HG03095 (cell line): ENCODE data around the gene ATAD3A.
"Not testable (repeated sequence)": the region's sequence is repeated elsewhere in the genome, so short reads cannot be mapped to it uniquely, and the experiment has no call there.

ENCODE experiments used
- ATAC-seq: cut with Tn5 transposase; IDR thresholded peaks from one replicate; pipeline ENCODE4 v1.9.1; 2021; ENCODE audit warnings: moderate library complexity; ENCODE audit not compliant: unreplicated experiment

Gene ATAD3A

DNA sequence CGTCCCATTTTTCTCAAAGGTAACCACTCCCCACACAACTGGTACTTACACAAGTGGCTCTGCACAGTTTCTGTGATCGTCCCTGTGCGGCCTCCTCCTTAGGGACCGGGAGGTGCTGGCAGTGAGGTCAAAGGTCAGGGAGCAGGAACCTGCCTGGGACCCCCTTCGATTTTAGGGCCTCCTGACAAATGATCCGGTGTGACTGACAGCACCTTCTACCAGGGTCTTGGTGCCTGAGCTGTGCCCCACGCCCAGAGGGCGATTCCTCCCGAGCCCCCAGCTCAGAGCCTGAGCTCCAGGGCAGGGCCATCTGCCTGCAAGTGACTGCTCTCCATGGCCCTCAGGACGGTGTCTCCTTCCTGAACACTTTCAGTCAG, 40.3 kb downstream of the ATAD3A start:
- ATAC-seq: no peak

DNA sequence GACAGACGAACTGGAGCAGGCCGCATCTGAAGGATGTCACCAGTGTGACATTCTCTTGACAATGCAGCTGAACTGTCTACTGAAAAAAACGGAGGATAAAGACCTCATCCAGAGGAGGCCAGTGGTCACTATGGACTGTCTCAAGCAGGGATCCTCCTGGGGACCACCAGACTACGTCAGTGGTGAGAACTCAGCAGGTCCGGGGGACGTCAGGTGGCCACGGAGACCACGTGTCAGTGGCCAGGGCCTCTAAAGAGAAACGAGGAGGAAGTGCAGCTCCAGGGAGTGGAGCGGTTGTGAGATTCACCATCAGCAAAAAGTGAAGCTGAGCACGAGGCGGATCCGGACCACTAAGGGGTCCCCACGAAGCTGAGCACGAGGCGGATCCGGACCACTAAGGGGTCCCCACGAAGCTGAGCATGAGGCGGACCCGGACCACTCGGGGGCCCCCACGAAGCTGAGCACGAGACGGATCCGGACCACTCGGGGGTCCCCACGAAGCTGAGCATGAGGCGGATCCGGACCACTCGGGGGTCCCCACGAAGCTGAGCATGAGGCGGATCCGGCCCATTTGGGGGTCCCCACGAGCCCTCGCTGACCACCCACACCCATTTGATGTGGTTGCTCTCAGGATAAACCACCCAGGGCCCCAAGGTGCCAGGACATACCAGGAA, 42.0 kb downstream of the ATAD3A start:
- ATAC-seq: no peak

DNA sequence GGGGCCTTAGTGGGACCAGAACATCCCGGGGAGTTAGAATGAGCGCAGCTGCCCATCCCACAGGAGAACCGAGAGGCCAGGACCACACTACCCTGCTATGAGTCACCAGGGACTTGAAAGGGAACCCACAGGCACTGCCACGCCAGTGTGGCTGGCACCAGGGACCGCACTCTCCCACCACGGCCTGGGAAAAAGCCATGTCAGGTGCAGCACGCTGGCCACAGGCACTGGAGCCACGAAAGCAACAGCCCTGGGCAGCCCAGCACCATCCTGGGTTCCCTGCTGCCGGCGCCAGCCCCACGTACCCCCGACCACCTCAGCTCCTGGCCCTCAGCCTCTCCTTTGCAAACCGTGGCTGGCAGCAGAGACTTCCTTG, 42.6 kb downstream of the ATAD3A start:
- ATAC-seq: no peak

DNA sequence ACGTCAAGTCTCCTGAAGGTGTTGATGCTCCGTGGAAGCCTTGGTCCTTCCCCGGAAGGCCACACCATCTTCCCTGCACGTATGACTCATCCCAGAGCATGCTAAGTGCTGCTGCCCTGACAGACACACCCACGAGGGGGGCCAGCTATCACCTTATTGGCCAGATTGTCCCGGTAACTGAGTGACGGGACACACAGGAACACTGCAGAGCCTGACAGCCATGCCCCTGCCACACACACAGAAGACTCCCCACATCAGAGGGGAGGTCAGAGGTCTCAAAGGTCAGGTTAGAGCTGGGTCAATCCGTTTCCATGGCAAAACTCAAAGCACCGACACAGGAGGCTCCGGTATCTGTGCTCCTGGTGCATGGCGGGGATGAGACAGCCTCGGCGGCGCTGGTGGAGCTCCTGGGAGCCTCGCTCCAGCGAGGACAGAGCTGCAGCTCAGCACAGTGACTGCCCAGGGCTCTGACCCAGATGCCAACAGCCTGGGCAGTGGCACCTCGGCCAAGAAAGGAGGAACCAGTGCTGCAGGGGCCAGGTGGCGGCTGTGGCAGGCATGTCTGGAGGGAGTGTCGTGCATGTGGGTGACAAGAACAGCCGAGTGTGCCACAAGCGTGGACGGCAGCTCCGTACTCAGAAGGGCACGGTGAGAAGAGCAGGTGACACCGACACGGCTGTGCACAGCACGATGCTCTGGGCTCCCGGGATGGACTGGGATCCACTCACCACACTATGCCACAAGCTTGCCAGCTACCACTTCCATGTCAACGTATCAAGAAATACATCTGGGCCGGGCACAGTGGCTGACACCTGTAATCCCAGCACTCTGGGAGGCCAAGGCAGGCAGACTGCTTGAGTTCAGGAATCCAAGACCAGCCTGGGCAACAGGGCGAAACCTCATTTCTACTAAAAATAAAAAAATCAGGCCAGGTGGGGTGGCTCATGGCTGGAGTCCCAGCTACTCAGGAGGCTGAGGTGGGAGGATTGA, 43.3 kb downstream of the ATAD3A start:
- ATAC-seq: no peak

DNA sequence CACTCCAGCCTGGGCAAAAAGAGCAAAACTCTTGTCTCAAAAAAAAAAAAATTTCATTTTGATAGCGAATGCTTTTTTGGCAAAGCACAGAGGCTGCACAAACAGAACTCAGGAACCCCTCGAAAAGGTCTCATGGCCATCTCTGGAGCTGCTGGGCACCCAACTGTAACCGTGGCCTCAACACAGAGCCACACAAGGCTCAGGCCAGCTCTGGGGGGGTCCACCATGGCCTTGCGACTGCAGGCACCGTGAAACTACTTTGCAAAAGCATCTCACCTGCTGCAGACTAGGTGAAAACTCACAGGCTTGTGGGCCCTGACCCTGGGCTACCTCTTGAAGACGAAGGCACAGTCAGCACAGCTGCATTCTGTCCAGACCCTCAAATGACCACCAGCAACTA, 44.5 kb downstream of the ATAD3A start:
- ATAC-seq: no peak

DNA sequence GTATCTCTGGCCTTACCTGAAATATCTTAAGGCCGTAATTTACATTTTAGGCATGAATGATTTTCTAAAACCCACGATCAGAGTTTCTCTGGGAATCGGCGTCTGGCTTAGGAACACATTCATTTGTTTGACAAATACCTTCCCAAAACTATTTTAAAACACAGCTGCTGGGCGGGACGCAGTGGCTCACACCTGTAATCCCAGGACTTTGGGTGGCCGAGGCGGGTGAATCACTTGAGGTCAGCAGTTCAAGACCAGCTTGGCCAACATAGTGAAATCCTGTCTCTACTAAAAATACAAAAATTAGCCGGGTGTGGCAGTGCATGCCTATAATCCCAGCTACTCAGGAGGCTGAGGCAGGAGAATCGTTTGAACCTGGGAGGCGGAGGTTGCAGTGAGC, 45.0 kb downstream of the ATAD3A start:
- not testable (repeated sequence) for ATAC-seq

DNA sequence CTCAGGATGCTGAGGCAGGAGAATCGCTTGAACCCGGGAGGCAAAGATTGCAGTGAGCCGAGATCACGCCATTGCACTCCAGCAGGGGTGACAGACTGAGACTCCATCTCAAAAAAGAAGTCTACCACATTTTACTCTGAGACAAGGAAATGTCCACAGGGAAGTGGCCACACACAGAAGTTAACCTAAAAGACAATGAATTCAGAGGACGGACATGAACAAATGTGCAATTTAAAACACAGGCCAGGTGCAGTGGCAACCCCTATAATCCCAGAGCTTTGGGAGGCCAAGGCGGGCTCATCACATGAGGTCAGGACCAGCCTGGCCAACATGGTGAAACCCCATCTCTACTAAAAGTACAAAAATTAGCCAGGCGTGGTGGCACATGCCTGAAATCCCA, 45.7 kb downstream of the ATAD3A start:
- not testable (repeated sequence) for ATAC-seq

DNA sequence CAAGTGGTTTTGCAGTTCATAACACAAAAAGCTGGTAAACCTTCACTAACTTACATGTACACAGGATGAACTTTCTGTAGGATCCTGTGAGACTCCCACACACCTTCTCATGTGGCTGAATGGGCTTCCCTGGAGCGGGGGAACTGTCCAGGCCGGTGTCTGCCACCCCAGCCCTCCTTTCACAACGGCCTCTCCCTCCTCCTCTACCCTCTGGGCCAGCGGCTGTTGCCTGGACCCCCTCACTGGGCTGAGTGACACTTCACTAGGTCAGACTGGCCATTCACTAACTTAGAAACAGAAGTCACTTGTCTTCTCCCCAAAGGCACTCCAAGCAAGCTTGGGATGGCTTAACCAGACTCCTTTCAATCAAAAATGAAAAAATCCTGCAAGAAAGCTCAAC, 46.6 kb downstream of the ATAD3A start:
- ATAC-seq: no peak

DNA sequence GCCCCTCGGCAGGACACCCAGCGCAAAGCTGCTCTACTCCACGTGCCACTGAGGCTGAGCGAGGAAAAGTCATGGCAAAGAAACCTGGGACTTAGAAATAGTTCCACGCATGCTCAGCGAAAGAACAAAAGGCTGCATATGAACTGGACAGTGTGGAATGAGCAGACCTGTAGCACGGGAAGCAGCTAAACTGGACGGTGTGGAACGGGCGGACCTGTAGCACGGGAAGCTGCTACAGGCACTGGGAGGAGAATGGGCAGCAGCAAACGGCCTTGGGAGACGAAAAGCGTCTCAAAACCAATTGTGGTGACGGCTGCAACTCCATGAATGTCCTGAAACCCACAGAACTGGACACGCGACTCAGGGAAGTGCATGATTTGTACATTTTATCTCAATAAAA, 47.1 kb downstream of the ATAD3A start:
- no peak for ATAC-seq

DNA sequence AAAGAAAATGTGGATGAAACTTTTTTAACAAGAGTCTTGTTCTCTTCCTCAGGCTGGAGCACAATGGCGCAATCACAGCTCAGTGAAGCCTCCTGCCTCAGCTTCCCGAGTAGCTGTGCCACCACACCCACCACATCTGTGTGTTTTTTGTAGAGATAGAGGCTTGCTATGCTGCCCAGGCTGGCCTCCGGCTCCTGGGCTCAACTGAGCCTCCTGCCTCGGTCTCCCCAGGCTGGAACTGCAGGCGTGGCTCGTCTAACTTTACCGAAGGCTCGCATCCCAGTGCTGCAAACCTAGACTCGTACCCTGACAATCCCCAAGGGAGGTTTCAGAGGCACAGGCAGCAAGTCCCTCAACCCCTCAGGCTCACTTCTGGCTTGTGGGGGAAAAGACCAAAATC, 48.2 kb downstream of the ATAD3A start:
- no peak for ATAC-seq

DNA sequence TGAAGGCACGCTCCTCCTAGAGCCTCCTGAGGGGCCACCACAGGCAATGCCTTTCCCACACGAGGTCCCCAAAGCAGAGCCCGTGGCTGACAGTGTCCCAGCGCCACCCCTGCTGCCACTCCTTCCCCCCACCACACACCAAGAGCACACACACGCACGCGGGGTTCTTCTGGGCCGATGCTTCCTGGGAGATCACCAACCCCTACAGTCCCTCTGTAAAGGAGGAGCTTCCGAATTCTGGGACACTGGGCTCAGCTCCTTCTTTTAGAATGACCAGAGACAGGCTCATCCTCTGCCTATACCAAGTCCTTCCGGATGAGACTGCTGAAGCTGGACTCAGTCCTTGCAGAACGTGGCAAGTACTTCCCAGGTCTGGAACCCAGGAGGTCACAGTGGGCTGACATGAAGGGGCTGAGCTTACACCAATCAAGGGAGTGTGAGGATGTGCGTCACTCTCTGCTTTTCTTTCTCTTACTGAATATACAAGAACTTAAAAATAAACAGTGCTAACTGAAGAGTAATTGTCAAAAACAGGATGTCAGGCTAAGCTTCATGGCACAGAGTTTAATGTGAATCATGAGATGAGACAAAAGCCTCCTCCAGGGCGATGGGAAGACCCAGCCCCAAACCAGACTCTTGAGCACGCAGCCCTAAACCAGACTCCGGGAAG, 50.0 kb downstream of the ATAD3A start:
- no peak for ATAC-seq

DNA sequence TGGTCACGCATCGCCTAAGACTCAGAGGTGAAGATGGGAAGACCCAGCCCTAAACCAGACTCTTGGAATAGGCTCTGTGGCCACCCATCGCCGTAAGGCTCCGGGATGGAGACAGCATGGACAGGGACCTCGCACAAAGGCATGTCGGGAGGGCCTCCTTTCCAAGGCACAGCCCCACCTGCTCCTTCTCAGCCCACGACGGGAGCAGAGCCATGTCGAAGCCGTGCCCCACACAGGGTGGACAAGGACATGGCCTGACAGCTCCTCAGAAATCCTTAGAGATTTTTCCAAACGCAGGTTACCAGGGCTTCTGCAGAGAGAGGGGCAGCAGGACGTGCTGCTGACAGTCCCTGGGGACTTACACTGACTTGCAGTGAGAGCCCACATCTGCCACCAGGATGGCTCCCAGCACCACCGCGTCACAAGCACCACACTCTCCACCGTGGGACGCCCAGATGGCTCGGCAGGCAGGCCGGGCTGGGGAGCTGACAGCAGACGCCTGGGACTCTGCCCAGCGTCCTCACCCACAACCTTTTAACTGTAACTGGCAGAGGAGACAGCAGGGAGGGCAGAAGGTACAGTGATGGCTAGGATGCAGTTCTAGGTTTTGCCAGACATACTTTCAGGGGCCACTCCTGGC, 50.7 kb downstream of the ATAD3A start:
- ATAC-seq: no peak

DNA sequence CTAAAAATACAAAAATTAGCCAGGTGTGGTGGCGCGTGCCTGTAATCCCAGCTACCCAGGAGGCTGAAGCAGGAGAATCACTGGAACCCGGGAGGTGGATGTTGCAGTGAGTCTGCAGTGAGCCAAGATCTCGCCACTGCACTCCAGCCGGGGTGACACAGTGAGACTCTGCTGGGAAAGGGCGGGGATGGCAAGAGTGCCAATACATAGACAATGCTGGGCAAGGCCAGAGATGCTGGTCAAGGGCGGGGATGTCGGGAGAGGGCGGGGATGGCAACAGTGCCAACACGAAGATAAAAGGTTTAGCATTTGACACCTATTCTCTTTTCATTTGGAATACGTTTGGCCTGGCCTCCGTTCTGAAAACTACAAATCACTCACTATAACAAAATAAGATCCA, 51.7 kb downstream of the ATAD3A start:
- ATAC-seq: no peak

DNA sequence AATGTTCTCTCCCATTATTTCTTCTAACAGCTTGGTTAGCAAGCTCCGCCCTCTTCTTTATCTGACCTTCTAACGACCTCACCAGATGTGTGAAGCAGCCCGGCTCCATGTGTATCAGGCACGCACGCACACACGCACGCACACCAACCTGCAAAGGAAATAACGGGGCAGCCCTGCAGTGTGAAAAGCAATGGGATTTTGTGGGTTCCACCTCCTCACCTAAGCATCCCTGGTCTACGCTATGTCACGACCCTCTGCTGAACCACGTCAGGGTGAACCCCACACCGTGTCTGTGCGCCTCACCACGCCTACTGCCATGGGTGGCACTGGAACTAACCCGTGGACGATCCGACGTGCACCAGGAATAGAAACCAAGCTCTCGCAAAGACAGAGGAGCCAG, 52.3 kb downstream of the ATAD3A start:
- ATAC-seq: no peak

DNA sequence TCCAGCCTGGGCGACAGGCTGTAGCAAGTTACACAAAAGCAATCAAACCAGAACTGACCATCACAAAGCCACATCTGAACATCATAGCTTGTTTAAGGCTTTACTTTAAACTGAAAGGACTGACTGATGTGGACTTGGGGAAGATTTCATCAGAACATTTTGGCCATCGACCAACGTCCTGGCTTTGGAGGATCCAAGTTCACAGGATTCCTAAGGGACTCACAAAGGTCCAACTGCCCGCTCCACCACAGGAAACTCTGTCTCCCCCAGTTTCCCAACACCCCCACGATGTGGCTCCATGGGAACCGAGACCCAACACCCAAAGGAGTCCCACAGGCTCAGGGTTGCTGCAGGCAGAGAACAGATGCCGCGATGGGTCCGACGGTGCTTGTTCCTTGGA, 53.4 kb downstream of the ATAD3A start:
- ATAC-seq: no peak

DNA sequence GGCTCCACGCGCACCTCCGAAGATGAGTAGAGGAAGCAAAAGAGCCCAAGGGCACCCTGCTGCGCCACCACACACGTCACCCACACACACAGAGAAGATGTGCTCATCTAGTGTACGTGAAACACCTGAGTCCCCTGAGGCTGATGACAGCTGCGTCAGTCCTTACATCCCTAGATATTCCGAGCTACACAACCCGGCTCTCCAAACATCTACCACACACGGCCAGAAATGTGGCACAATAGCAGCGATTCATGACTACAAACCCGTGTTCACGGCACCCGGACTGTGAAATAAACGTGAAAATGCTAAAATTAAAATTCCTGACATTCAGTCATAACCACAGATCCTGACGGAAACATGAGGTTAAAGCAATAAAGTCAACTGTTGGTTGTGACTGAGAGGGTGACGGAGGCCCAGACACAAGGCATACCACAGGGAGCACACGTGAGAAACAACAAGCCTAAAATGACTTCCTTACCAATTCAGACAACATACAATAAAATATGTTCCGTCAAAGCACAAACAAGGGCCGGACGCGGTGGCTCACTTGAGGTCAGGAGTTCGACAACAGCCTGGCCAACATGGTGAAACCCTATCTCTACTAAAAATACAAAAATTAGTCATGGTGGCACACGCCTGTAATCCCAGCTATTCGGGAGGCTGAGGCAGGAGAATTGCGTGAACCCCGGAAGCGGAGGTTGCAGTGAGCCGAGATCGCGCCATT, 55.4 kb downstream of the ATAD3A start:
- no peak for ATAC-seq

DNA sequence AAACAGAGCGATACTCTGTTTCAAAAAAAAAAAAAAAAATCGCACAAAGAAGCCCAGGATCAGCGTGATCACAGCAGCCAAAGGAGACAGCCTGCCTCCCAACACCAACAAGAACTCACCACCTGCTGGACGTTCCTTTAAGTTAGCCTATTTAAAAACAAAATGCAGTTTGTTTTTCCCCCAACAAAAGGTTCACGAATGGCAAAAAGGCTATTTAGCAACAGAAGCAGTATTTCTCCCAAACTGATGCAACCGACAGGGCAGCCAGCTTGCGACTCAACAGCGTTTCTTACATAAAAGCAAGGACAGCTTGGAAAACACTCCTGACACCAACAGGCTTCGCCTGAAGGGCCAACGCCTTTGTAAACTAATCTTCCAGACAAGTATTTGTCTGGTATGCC, 55.9 kb downstream of the ATAD3A start:
- ATAC-seq: no peak

DNA sequence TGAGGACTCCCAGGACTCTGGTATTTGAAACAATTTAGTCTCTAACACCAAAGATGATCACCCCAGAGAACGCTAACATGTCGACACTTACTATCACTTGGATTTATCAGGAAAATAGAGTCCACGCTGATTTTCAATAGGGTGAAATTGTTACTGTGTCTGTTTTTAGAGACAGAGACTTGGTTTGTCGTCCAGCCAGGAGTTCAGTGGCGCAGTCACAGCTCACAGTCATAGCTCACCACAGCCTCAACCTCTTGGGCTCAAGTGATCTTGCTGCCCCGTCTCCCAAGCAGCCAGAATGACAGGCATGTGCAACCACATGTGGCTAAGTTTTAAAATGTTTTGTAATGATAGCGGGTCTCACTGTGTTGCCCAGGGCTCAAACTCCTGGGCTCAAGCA, 57.4 kb downstream of the ATAD3A start:
- no peak for ATAC-seq

DNA sequence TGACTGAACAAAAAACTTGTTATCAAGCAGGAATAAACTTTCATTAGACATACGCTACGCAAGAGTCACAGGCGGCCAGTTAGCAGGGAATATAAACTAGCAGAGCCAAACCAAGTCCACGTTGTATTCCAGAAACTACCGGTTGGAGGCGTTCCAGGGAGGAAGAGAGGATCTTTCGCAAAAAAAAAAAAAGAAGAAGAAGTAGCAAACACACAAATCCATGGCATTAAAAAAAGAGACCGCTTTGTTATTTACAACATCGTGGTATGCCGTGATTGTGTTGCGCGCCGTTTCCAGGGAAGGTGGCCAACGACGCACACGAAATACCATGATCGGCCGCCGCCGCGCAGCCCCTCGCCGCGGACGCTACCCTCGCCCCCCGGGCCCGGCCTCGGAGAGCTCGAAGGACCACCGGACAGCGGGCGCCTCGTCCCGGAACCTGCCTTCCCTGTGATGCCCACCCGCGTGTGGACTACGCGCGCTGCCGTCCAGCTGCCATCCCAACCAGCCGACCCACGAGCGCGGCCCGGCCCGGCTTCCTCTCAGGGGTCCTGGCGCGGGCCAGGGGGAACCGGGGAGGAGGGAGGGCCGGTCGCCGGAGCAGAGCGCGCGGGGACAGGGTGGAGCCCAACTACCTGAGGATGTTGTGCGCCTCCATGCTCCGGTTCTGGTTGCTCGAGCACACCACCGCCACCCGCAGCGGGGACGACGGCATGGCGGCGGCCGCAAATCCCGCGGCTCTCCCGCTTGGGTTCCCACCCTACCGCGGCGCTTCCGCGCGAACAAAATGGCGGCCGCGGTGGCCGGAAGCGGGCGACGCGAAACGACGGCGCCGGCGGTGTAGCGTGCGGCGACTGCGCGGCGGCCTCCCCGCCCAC, 62.1 kb downstream of the ATAD3A start:
- ATAC-seq: peak; percentile 49
